Uterus (tissue), 2 donors: Measurements from ENCODE around the gene MED12.

Source experiments
- CTCF ChIP-seq, 4 experiments: fragments of 200-600 bp in 2 of 4; fragments of 450-650 bp in 2 of 4; sonication (generic) in 2 of 4; IDR thresholded peaks; one replicate each; pipeline ENCODE4 v1.5.1; 2016 to 2019; ENCODE audit warnings: antibody characterized with exemption in 4 of 4, mild to moderate bottlenecking in 2 of 4, moderate library complexity in 1 of 4
- POLR2A ChIP-seq, 2 donors: fragments of 450-650 bp; IDR thresholded peaks; one replicate each; pipeline ENCODE4 v1.6.1; 2016; ENCODE audit warnings: antibody characterized with exemption in 2 of 2, mild to moderate bottlenecking in 1 of 2, moderate library complexity in 1 of 2

GRCh38 chrX:71173440-71173839 lies 55.0 kb downstream of the MED12 start:
- no peak for TF ChIP-seq CTCF (IDR thresholded peaks at IDR 0.05)
- no peak for TF ChIP-seq POLR2A (IDR thresholded peaks at IDR 0.05)
